RPMI8226 (cell line): Measurements from ENCODE around the gene GSX2.

Experiments
- DNase-seq: peaks from one replicate; pipeline ENCODE4 v3.0.0-alpha.2; 2015

Gene GSX2

GRCh38 chr4:54082168-54082567 is 17.8 kb upstream of the GSX2 start:
- DNase-seq: no peak

- no peak for DNase-seq
Observed at GRCh38 chr4:54085284-54085683, 14.7 kb upstream of the GSX2 start.

GRCh38 chr4:54089875-54090274 is 10.1 kb upstream of the GSX2 start:
- DNase-seq: no peak

- no peak for DNase-seq
Observed at GRCh38 chr4:54090404-54090803, 9.6 kb upstream of the GSX2 start.

GRCh38 chr4:54090804-54091623 is 8.9 kb upstream of the GSX2 start:
- DNase-seq: peak; percentile 20

GRCh38 chr4:54091637-54092404 is 8.1 kb upstream of the GSX2 start:
- DNase-seq: peak; percentile 52

- DNase-seq: no peak
Observed at GRCh38 chr4:54092405-54093323, 7.3 kb upstream of the GSX2 start.

- DNase-seq: no peak
Observed at GRCh38 chr4:54093324-54094240, 6.4 kb upstream of the GSX2 start.

- no peak for DNase-seq
Observed at GRCh38 chr4:54094451-54094850, 5.5 kb upstream of the GSX2 start.

GRCh38 chr4:54095110-54095825 is 4.7 kb upstream of the GSX2 start:
- no peak for DNase-seq

GRCh38 chr4:54096295-54096962 is 3.5 kb upstream of the GSX2 start:
- no peak for DNase-seq

- DNase-seq: no peak
Observed at GRCh38 chr4:54097152-54097551, 2.8 kb upstream of the GSX2 start.

GRCh38 chr4:54098375-54098774 is 1.6 kb upstream of the GSX2 start:
- DNase-seq: no peak

- DNase-seq: no peak
Observed at GRCh38 chr4:54099287-54099747, 646 bp upstream of the GSX2 start.

GRCh38 chr4:54100595-54101189 is 729 bp downstream of the GSX2 start:
- DNase-seq: no peak

- DNase-seq: no peak
Observed at GRCh38 chr4:54101190-54102041, 1.5 kb downstream of the GSX2 start.

- DNase-seq: no peak
Observed at GRCh38 chr4:54102531-54103106, 2.7 kb downstream of the GSX2 start.

- DNase-seq: no peak
Observed at GRCh38 chr4:54103190-54103574, 3.2 kb downstream of the GSX2 start.

- no peak for DNase-seq
Observed at GRCh38 chr4:54104907-54105306, 4.9 kb downstream of the GSX2 start.
